Subcutaneous abdominal adipose tissue (tissue), 5 donors: ENCODE data around the gene SPATA25.

ENCODE experiments used
- H3K27ac ChIP-seq: one replicate; pipeline ENCODE4 v1.7.0; 2013; ENCODE audit warnings: low read depth, mild to moderate bottlenecking, inconsistent platforms, low read length, moderate library complexity
- H3K27me3 ChIP-seq, 5 donors: one replicate each; pipeline ENCODE4 v1.7.0; 2013; ENCODE audit warnings: low read length in 5 of 5, inconsistent platforms in 1 of 5; ENCODE audit not compliant: control insufficient read depth in 5 of 5, insufficient read depth in 4 of 5
- H3K36me3 ChIP-seq, 5 donors: one replicate each; pipeline ENCODE4 v1.7.0; 2013; ENCODE audit warnings: low read length in 5 of 5; ENCODE audit not compliant: control insufficient read depth in 5 of 5, insufficient read depth in 5 of 5
- H3K4me1 ChIP-seq, 5 donors: one replicate each; pipeline ENCODE4 v1.7.0; 2013; ENCODE audit warnings: low read length in 5 of 5, mild to moderate bottlenecking in 3 of 5, moderate library complexity in 1 of 5; ENCODE audit not compliant: control insufficient read depth in 5 of 5, insufficient read depth in 5 of 5
- H3K4me3 ChIP-seq, 5 donors: one replicate each; pipeline ENCODE4 v1.7.0; 2013; ENCODE audit warnings: low read length in 5 of 5, low read depth in 1 of 5
- H3K9ac ChIP-seq, 5 donors: one replicate each; pipeline ENCODE4 v1.7.0; 2013; ENCODE audit warnings: low read length in 5 of 5, mild to moderate bottlenecking in 4 of 5, moderate library complexity in 3 of 5
- H3K9me3 ChIP-seq, 5 donors: one replicate each; pipeline ENCODE4 v1.7.0; 2013; ENCODE audit warnings: low read length in 5 of 5; ENCODE audit not compliant: control insufficient read depth in 5 of 5
- donor health status: healthy.
- donor health status: healthy.
- donor health status: healthy.
- donor health status: healthy.
- donor health status: healthy.

SPATA25 gene

DNA sequence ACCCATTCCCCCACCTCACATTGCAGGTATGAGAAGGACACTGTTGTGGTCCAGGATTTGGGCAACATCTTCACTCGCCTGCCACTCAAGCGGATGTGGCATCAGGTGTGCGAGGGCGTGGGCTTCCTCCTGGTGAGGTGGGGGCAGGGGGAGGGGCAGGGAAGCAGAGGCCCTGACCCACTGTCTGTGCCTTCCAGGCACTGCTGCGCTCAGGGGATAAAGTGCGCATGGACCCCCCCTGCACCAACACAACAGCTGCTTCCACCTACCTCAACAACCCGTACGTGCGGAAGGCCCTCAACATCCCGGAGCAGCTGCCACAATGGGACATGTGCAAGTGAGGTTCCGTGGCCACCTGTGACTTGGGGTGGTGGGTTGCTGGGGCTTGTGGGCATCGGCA lies 7.4 kb upstream of the SPATA25 start:
- Histone ChIP-seq H3K4me1 (peaks cover 5 to 35% (median 32%) of the 10 kb centered on the region in 5 donors), H3K27ac (no peak overlapping the region), H3K27me3 (no peaks in the 10 kb centered on the region), H3K9me3 (no peaks in the 10 kb centered on the region), H3K4me3 (no peak overlapping the region), H3K36me3 (peaks cover 5 to 71% (median 64%) of the 10 kb centered on the region in 5 donors), H3K9ac (no peak overlapping the region)

DNA sequence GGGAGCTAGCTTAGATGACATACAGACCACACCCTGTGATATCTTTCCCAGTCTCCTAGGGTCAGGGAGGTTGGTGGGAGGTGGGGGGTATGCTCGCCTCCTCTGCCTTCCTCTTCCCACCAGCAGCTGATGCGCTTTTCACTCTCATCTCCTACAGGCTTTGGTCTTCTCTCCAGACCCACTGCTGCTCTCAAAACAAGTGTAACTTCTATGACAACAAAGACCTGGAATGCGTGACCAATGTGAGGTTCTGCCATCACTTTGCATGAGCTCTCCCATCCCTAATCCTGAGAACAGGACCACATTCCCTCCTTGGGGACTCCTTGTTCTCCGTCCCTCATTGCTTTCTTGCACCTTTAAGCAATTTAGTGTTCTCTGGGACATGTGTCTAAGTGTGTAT lies 6.4 kb upstream of the SPATA25 start:
- no peaks in the 10 kb centered on the region for H3K27me3 ChIP-seq
- H3K9me3 ChIP-seq: no peaks in the 10 kb centered on the region
- no peak overlapping the region for H3K27ac ChIP-seq
- H3K9ac ChIP-seq: no peak overlapping the region
- H3K4me1 ChIP-seq: peaks cover 5 to 35% (median 32%) of the 10 kb centered on the region in 5 donors
- no peak overlapping the region for H3K4me3 ChIP-seq
- peaks cover 5 to 61% (median 57%) of the 10 kb centered on the region in 5 donors for H3K36me3 ChIP-seq

DNA sequence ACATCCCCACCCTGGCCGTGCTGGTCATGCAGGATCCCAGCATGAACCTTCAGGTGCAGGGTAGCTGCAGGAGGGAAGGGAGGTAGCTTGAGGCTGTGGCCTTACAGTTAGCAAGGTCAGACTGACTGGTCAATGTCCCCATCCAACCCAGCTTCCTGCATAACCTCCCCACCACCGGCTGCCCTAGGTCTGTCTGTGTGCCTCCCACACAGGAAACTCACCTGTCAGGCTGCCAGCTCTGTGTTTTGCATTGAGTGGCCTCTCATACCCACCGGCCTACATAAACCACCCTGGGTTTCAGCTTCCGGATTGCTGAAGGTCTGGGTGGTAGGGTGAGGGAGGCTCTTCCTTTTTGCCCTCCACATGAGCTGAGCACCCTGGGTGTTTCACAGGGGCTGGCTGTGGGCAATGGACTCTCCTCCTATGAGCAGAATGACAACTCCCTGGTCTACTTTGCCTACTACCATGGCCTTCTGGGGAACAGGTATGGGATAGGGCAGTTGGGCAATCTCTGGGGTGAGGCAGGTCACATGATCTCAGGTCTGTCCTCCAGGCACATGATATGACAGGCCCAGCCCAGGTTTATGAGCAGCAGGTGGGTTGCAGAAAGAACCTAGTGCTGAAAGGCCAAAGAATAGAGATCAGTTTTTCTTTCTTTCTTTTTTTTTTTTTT lies 5.5 kb upstream of the SPATA25 start:
- no peak overlapping the region for H3K9ac ChIP-seq
- H3K4me3 ChIP-seq: peak overlapping the region in 1 of 5 donors; percentile 17
- no peak overlapping the region for H3K27ac ChIP-seq
- peaks cover 5 to 53% (median 51%) of the 10 kb centered on the region in 5 donors for H3K36me3 ChIP-seq
- no peaks in the 10 kb centered on the region for H3K9me3 ChIP-seq
- no peaks in the 10 kb centered on the region for H3K27me3 ChIP-seq
- peaks cover 5 to 35% (median 32%) of the 10 kb centered on the region in 5 donors for H3K4me1 ChIP-seq

DNA sequence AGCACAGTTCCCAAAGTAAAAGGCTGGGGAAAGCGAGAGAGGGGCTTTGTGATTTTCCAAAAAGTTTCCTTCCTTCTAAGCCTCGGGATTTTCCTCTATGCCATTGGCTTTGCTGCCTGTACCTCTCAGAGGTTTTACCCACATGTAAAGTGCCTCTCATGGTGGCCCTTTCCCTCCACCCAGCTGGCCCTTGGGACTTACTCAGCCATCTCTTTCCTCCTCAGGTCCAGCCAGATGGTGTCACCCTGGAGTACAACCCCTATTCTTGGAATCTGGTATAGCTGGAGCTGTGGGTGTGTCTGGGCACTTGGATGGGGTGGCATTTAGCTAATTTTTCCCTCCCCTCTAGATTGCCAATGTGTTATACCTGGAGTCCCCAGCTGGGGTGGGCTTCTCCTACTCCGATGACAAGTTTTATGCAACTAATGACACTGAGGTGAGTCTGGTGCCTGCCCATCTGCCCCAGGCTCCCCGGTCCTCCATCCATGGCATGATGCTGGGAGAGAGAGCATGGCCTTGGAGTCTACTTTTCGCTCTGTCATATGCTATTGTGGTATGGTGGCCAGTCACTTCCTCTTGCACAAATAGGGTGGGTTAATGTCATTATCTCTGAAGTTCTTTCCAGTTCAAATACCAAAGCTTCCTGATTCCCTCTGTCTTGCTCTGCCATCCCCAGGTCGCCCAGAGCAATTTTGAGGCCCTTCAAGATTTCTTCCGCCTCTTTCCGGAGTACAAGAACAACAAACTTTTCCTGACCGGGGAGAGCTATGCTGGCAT lies 4.8 kb upstream of the SPATA25 start:
- no peaks in the 10 kb centered on the region for H3K9me3 ChIP-seq
- peaks cover 5 to 51% (median 48%) of the 10 kb centered on the region in 5 donors for H3K36me3 ChIP-seq
- peaks cover 5 to 35% (median 32%) of the 10 kb centered on the region in 5 donors for H3K4me1 ChIP-seq
- H3K27me3 ChIP-seq: no peaks in the 10 kb centered on the region
- peak overlapping the region; percentile 16 to 91 (median 79) for H3K9ac ChIP-seq
- H3K4me3 ChIP-seq: peak overlapping the region; percentile 68 to 83 (median 76)
- H3K27ac ChIP-seq: peak overlapping the region; percentile 85

DNA sequence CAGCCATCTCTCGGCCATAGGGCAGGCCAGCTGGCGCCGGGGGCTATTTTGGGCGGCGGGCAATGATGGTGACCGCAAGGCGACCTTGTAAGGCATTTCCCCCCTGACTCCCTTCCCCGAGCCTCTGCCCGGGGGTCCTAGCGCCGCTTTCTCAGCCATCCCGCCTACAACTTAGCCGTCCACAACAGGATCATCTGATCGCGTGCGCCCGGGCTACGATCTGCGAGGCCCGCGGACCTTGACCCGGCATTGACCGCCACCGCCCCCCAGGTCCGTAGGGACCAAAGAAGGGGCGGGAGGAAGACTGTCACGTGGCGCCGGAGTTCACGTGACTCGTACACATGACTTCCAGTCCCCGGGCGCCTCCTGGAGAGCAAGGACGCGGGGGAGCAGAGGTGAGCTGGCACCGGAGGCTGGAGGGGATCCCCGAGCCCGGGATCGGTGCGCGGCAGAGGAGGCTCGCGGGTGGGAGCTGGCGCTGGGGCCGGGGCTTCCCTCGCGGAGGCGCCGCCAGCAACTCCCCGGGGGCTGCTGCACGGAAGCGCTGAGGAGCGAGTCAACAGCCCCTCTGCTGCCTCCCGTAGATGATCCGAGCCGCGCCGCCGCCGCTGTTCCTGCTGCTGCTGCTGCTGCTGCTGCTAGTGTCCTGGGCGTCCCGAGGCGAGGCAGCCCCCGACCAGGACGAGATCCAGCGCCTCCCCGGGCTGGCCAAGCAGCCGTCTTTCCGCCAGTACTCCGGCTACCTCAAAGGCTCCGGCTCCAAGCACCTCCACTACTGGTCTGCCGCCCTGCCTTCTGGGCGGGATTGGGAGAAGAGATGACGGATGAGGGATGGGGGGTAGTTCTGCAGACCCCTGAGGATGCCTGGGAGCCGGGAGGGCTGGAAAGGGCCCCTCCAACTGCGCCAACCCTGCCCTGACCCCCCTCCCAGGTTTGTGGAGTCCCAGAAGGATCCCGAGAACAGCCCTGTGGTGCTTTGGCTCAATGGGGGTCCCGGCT lies 3.9 kb upstream of the SPATA25 start, which contains the start of the genes CTSA and NEURL2:
TSS of gene CTSA (plus strand) at position 351 of the 999 bp plus-strand sequence. CDS start at position 585, 234 bp downstream.
TSS of gene NEURL2 (minus strand) at position 224 of the 999 bp plus-strand sequence. CDS start at position 7, 217 bp downstream.
- H3K27ac ChIP-seq: peak within 1 kb of the TSS; percentile 85
- peaks cover 5 to 53% (median 45%) of the 10 kb centered on the region in 5 donors for H3K36me3 ChIP-seq
- peak within 1 kb of the TSS; percentile 63 to 91 (median 79) for H3K9ac ChIP-seq

DNA sequence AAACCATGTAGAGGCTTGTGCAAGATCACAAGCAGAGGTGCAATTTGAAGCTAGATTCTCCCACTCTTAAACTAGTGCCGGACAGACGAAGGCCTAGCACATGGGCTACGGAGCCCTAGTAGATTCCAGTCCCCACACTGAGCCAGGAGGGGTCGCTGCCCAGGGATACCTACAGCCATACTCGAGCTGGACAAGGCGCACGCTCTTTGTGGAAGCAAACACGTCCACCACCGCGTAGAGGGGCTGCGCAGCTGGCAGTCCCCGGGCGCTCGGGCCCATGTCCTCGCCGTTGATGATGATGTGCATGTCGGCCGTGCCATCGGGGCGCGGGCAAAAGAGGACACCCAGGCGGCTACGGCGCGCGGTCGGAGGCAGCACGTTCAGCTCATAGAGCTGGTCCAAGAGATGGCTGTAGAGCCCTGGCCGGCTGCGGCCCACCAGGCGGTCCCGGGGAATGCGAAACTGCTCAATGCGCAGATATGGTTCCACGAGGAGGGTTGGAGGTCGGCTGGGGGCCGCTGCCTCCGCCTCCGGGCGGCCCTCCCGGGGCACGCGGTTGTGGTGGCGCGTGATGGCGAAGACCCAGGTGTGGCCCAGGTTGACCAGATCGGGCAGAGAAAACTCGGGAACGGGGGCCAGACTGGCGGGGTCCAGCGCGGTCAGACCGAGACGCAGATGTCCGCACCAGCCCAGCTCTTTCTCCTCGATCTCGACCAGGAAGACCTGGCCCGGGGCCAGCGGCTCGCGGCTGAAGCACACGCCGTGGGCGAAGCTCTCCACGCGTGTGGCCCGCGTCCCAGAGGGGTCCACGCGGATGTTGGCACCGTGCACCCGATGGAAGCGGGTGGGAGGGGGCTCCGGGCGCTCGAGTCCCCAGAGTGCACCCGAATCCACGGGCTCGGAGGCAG lies 2.9 kb upstream of the SPATA25 start:
- Histone ChIP-seq H3K4me3 (peak overlapping the region; percentile 31 to 83 (median 76)), H3K4me1 (peaks cover 5 to 35% (median 34%) of the 10 kb centered on the region in 5 donors), H3K27ac (peak overlapping the region; percentile 85), H3K36me3 (peaks cover 5 to 45% (median 36%) of the 10 kb centered on the region in 5 donors), H3K9me3 (no peaks in the 10 kb centered on the region), H3K27me3 (no peaks in the 10 kb centered on the region), H3K9ac (peak overlapping the region; percentile 57 to 91 (median 67))

More for the DNA sequence above, 3.9 kb upstream of the SPATA25 start, which contains the start of the genes CTSA and NEURL2:
- Histone ChIP-seq H3K9me3 (no peaks in the 10 kb centered on the region), H3K4me1 (peaks cover 5 to 35% (median 32%) of the 10 kb centered on the region in 5 donors), H3K27me3 (no peaks in the 10 kb centered on the region), H3K4me3 (peak within 1 kb of the TSS; percentile 68 to 83 (median 76))

DNA sequence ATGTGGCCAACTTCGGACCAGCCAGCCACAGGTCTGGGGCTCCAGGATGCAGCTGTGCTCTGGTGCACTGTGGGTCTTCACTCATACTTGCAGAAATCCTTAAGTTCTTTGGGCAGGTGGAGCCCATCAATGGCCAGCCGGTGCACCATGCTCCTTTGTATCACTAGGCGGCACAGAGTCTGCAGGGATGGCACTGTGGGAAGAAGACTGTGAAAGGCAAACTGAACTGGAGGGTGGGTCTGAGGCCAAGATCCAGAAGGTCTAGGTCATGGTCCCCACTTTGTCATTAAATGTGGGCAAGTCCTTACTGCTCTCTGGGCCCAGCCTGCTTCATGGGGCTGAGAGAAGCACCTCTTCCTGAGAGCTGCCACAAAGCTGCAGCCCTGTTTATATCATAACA lies 1.3 kb upstream of the SPATA25 start:
- H3K27ac ChIP-seq: no peak overlapping the region
- H3K36me3 ChIP-seq: peaks cover 0 to 33% (median 26%) of the 10 kb centered on the region in 5 donors
- H3K27me3 ChIP-seq: no peaks in the 10 kb centered on the region
- no peak overlapping the region for H3K4me3 ChIP-seq
- H3K9me3 ChIP-seq: no peaks in the 10 kb centered on the region
- H3K9ac ChIP-seq: no peak overlapping the region
- H3K4me1 ChIP-seq: peaks cover 5 to 46% (median 42%) of the 10 kb centered on the region in 5 donors

DNA sequence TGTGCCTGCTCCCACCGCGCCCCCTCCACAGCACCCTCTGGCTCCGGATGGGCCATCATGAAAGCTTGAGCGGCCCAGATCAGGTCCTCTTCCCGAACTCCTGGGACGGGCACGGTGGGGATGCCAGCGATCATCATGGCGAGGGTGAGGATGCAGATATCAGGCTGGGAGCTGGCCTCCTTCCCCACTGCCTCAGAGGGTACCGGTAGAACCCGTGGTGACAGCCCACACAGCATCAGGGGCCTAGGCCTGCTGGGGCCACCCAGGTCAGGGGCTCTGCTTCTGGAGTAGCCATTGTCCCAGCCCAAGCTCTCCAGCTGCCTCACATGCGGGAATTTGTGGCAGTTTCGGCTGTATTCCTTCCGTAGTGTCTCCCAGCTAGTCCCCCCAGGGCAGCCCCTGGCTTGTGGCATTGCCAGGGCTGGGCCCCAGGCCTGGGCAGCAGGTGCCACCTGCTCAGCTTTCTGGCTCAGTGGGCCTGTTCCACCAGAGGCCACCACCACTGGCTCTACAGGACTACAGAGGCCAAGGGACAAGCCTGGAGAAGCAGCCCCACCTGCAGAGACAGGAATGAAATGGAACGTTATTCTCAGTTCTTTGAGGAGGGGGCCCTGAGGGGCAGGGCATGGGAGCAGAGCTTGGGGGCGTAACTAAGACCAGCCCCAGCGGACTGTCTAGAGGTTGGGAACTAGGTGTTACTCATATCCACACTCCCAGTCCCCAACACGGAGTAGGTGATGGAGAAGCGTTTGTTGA lies 654 bp downstream of the SPATA25 start:
- H3K9ac ChIP-seq: no peak overlapping the region
- peaks cover 2 to 34% (median 32%) of the 10 kb centered on the region in 5 donors for H3K4me1 ChIP-seq
- no peak overlapping the region for H3K27ac ChIP-seq
- H3K36me3 ChIP-seq: peaks cover 0 to 34% (median 28%) of the 10 kb centered on the region in 5 donors
- H3K4me3 ChIP-seq: no peak overlapping the region
- H3K9me3 ChIP-seq: no peaks in the 10 kb centered on the region
- H3K27me3 ChIP-seq: no peaks in the 10 kb centered on the region
